ENCODE results near the gene E2F4. TPM values are rescaled to one million over a fixed set of nuclear protein-coding genes. Genes with fewer than 3 reads are reported as not detected.

The E2F4 gene
- polyA plus RNA-seq, 3 donors from 2014 or later: 42.7 to 85.3 (median 76.0) TPM

- no peaks in the 10 kb centered on the region for H3K9me3 Mint-ChIP-seq
- peaks cover 0 to 12% of the 10 kb centered on the region in 2 donors for H3K4me1 Mint-ChIP-seq
- H3K27ac Mint-ChIP-seq: no peak overlapping the region
- H3K4me3 Mint-ChIP-seq: peak overlapping the region; percentile 21 to 59 (median 42)
- H3K27me3 Mint-ChIP-seq (ENCODE audit: low read depth in 3 of 3): peaks cover 1 to 12% (median 10%) of the 10 kb centered on the region in 3 donors
- no peak for DNase-seq
- H3K36me3 Mint-ChIP-seq: peaks cover 9 to 17% (median 12%) of the 10 kb centered on the region in 3 donors
Observed at GRCh38 chr16:67151431-67152097, 40.4 kb upstream of the E2F4 start.

GRCh38 chr16:67154578-67155294 is 37.2 kb upstream of the E2F4 start:
- H3K4me3 Mint-ChIP-seq: peak overlapping the region in 1 of 5 donors; percentile 72
- no peaks in the 10 kb centered on the region for H3K9me3 Mint-ChIP-seq
- H3K36me3 Mint-ChIP-seq: no peaks in the 10 kb centered on the region
- peaks cover 20 to 27% of the 10 kb centered on the region in 2 donors for H3K4me1 Mint-ChIP-seq
- H3K27ac Mint-ChIP-seq: no peak overlapping the region
- peaks cover 2 to 7% (median 2%) of the 10 kb centered on the region in 3 donors for H3K27me3 Mint-ChIP-seq (ENCODE audit: low read depth in 3 of 3)
- no peak for DNase-seq

DNA sequence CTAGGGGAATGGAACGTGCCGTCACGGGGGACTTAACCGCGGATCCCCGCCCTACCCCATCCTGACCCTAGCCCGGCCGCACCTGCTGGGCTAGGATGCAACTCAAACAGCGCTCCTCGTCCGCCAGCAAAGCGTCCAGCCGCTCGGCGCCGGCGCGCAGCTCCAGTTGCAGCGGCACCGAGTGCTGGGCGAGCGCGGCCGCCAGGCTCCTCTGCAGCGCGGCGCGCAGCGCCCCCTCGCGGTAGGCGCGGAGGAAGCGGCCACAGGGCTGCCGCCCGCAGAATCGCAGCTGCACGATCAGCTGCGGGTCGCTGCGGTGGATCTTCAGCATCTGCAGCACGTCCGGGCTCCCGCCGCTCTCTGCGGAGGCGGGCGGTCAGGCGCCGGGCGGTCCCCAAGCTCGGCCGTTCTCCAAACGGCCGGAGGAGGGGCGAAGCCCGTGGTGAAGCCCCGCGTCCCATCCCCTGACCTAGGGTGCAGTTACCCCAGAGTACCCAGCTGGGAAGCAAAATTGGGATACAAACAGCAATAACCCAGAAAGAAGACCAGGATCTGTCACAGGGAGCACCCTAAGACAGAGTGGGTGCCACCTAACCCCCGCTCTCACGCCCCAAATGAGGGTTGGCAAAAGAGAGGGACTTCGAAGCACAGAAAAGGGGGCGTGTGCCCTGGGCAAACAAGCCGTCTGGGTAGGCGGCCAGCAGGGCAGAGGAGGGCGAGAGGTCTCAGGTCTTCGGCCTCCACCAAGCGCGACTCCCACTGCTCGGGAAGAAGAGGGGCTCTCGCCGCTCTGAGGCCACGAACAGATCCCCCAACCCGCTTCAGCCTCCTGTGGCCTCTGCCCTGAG is 36.4 kb upstream of the E2F4 start:
- Mint-ChIP-seq H3K27me3 (ENCODE audit: low read depth in 3 of 3) (peaks cover 4 to 7% (median 5%) of the 10 kb centered on the region in 3 donors), H3K4me3 (peak overlapping the region; percentile 48 to 72 (median 59)), H3K36me3 (no peaks in the 10 kb centered on the region), H3K4me1 (peaks cover 26 to 32% of the 10 kb centered on the region in 2 donors), H3K9me3 (no peaks in the 10 kb centered on the region), H3K27ac (no peak overlapping the region)
- DNase-seq: peak; percentile 70 to 78 (median 78)

- H3K36me3 Mint-ChIP-seq: no peaks in the 10 kb centered on the region
- H3K4me1 Mint-ChIP-seq: peaks cover 33 to 36% of the 10 kb centered on the region in 2 donors
- H3K9me3 Mint-ChIP-seq: peaks cover 0 to 2% (median 0%) of the 10 kb centered on the region in 6 donors
- peaks cover 10 to 13% (median 10%) of the 10 kb centered on the region in 3 donors for H3K27me3 Mint-ChIP-seq (ENCODE audit: low read depth in 3 of 3)
- no peak overlapping the region for H3K27ac Mint-ChIP-seq
- H3K4me3 Mint-ChIP-seq: no peak overlapping the region
- no peak for DNase-seq
Observed at GRCh38 chr16:67156143-67156844, 35.7 kb upstream of the E2F4 start.

- Mint-ChIP-seq H3K9me3 (peaks cover 0 to 2% (median 0%) of the 10 kb centered on the region in 6 donors), H3K27me3 (ENCODE audit: low read depth in 3 of 3) (peaks cover 10 to 11% (median 11%) of the 10 kb centered on the region in 3 donors), H3K4me3 (peak overlapping the region; percentile 31 to 53 (median 39)), H3K27ac (peak overlapping the region in 2 of 6 donors; percentile 6 to 68), H3K36me3 (no peaks in the 10 kb centered on the region), H3K4me1 (peaks cover 34 to 38% of the 10 kb centered on the region in 2 donors)
- no peak for DNase-seq
Observed at GRCh38 chr16:67157106-67157748, 34.7 kb upstream of the E2F4 start.

DNA sequence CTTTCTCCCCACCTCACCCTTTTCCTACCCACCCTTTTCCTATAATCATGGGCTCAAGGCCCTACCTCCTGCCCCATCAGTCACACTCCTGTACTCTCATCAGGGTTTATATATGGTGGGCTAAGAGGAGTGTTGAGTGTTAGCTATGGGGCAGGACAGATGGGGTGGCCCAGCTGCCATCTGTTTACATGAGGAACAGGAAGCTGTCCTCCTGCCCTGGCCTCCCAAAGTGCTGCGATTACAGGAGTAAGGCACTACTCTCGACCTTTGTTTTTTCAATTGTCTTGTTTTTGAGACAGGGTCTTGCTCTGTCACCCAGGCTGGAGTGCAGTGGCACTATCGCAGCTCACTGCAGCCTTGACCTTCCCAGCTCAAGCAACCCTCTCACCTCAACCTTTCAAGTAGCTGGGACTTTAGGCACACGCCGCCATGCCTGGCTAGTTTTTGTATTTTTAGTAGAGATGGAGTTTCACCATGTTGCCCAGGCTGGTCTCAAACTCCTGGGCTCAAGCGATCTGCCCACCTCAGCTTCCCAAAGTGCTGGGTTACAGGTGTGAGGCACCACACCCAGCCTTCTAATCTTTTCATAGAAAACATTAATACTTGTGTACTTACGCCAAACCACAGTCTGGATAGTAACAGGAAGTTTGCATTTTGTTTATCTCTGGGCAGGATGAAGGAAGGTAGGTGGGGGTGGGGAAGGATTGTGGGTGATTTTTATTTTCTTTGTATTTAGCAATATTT is 33.9 kb upstream of the E2F4 start:
- Mint-ChIP-seq H3K4me3 (peak overlapping the region; percentile 88 to 91 (median 89)), H3K36me3 (no peaks in the 10 kb centered on the region), H3K9me3 (peaks cover 0 to 2% (median 0%) of the 10 kb centered on the region in 6 donors), H3K27me3 (ENCODE audit: low read depth in 3 of 3) (peaks cover 10 to 18% (median 14%) of the 10 kb centered on the region in 3 donors), H3K27ac (peak overlapping the region; percentile 68 to 92 (median 78)), H3K4me1 (peaks cover 38 to 40% of the 10 kb centered on the region in 2 donors)
- no peak for DNase-seq

DNA sequence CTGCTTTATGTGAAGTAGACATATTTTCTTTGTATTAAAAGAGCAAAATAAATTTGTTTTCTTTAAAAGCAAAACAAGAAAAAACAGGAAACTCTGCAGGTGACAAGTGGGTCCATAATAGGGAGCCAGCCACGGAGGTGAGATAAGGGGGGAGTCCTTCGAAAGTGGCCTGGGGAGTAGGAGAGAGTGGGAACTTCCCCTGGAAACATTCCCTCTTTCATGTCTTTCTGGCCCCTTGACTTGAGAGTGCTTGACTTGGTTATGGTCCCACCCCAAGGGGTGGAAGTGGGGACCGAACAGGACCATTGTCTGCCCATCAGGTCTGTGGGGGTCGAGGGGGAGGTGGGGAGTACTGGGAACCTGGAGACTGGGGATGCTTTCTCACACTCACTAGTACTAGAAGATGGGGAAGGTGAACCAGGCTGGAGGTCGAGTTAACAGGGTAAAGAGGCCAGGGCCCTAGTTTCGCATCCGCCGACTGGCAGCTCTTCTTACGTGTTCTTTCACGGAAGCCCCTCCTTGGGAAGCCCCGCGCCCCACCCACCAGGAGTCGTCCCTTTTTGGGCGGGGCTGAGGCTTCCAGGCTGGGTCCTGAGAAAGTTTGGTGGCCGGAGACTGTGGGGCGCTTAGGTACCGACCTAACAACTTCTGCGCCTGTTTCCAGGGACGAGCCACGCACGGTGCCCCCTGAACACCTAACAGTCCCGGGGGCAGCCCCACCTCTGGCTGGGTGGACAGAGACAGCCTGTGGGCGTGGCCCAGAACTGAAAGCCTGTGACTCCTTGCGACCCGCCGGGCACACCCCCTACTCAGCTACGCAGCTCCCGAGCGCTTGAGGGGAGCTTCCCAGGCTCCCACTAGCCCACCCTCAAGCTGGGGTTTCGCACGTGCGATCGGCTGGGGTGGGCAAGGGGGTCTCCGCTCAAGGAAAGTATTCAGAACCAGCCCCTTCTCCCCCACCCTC is 33.0 kb upstream of the E2F4 start:
- Mint-ChIP-seq H3K36me3 (no peaks in the 10 kb centered on the region), H3K9me3 (peaks cover 0 to 2% (median 0%) of the 10 kb centered on the region in 6 donors), H3K4me3 (peak overlapping the region; percentile 88 to 91 (median 89)), H3K27me3 (ENCODE audit: low read depth in 3 of 3) (peaks cover 10 to 18% (median 14%) of the 10 kb centered on the region in 3 donors), H3K27ac (peak overlapping the region; percentile 68 to 92 (median 80)), H3K4me1 (peaks cover 38 to 43% of the 10 kb centered on the region in 2 donors)
- peak; percentile 47 to 51 (median 51) for DNase-seq

- no peak overlapping the region for H3K27ac Mint-ChIP-seq
- H3K36me3 Mint-ChIP-seq: no peaks in the 10 kb centered on the region
- H3K9me3 Mint-ChIP-seq: peaks cover 0 to 2% (median 0%) of the 10 kb centered on the region in 6 donors
- peak overlapping the region; percentile 38 to 91 (median 48) for H3K4me3 Mint-ChIP-seq
- peaks cover 38 to 46% of the 10 kb centered on the region in 2 donors for H3K4me1 Mint-ChIP-seq
- H3K27me3 Mint-ChIP-seq (ENCODE audit: low read depth in 3 of 3): peaks cover 16 to 20% (median 17%) of the 10 kb centered on the region in 3 donors
- no peak for DNase-seq
Observed at GRCh38 chr16:67161595-67162058, 30.3 kb upstream of the E2F4 start.

DNA sequence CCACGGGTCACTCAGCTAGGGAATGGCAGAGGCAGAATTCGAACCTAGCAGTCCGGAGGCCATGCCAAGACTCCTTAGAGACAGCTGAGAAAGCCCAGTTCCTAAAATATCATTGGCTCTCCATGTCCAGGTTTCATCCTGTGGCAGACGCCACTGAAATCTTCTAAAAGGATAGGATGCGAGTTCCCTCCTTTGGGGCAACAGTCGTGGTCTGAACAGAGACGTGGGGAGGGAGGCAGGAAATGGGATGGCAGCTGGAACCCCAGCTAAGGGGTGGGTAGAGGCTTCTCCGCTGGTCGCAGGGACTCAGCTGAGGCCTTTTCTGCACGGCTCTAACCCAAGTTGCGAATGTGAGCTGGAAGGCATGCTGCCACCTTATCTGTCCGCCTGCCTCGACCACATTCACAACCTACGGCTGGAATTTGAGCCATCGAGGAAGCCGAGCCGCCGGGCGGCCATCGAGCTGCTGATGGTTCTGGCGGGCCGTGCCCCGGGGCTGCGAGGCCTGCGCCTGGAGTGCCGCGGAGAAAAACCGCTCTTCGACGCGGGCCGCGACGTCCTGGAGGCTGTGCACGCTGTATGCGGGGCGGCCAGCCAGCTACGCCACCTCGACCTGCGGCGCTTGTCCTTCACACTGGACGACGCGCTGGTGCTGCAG is 29.3 kb upstream of the E2F4 start:
- no peaks in the 10 kb centered on the region for H3K36me3 Mint-ChIP-seq
- peaks cover 15 to 23% (median 21%) of the 10 kb centered on the region in 3 donors for H3K27me3 Mint-ChIP-seq (ENCODE audit: low read depth in 3 of 3)
- DNase-seq: no peak
- H3K4me1 Mint-ChIP-seq: peaks cover 30 to 45% of the 10 kb centered on the region in 2 donors
- H3K9me3 Mint-ChIP-seq: peaks cover 0 to 4% (median 0%) of the 10 kb centered on the region in 6 donors
- H3K27ac Mint-ChIP-seq: no peak overlapping the region
- H3K4me3 Mint-ChIP-seq: peak overlapping the region; percentile 21 to 66 (median 47)

DNA sequence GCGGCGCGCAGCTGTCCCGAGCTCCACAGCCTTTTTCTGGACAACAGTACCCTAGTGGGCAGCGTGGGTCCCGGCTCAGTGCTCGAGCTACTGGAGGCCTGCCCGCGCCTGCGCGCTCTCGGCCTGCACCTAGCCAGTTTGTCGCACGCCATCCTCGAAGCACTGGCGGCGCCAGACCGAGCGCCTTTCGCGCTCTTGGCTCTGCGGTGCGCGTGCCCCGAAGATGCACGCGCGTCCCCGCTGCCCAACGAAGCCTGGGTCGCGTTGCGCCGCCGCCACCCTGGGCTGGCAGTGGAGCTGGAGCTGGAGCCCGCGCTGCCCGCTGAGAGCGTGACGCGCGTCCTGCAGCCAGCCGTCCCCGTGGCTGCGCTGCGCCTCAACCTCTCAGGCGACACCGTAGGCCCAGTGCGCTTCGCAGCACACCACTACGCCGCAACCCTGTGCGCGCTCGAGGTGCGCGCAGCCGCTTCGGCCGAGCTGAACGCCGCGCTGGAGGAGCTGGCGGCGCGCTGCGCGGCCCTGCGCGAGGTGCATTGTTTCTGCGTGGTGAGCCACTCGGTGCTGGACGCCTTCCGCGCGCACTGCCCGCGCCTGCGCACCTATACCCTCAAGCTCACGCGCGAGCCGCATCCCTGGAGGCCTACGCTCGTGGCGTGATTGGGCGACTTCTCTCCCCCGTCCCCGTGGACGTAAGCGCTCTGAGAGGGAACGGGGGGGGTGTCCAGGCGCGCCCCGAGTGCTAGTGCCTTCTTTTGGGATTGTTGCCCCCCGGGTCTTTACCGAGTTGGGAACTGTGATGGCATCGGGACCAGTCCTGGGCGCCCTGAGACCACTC is 28.6 kb upstream of the E2F4 start:
- DNase-seq: peak in 1 of 3 donors; percentile 23
- no peaks in the 10 kb centered on the region for H3K36me3 Mint-ChIP-seq
- peaks cover 27 to 39% of the 10 kb centered on the region in 2 donors for H3K4me1 Mint-ChIP-seq
- peaks cover 14 to 28% (median 23%) of the 10 kb centered on the region in 3 donors for H3K27me3 Mint-ChIP-seq (ENCODE audit: low read depth in 3 of 3)
- no peak overlapping the region for H3K27ac Mint-ChIP-seq
- H3K9me3 Mint-ChIP-seq: peaks cover 0 to 4% (median 0%) of the 10 kb centered on the region in 6 donors
- peak overlapping the region in 3 of 5 donors; percentile 41 to 58 (median 56) for H3K4me3 Mint-ChIP-seq

Data from immature natural killer cell (primary cell).